ENCODE results near the gene GET3.
A peak's percentile ranks its signal among the peaks of the same experiment; 100 is the strongest.
"Not testable (repeated sequence)": the region's sequence is repeated elsewhere in the genome, so short reads cannot be mapped to it uniquely, and the experiment has no call there.

GET3 gene

GRCh38 chr19:12736995-12737834 lies at the start of gene GET3:
Gene GET3 (plus strand): TSS chr19:12737497. CDS start chr19:12737506, 9 bp downstream.
- DNase-seq, result peak; percentile 99

GRCh38 chr19:12689012-12689411 lies 48.3 kb upstream of the GET3 start:
- DNase-seq, result no peak

GRCh38 chr19:12689581-12690216 lies 47.6 kb upstream of the GET3 start:
- DNase-seq, result no peak

- no peak for DNase-seq
Observed at GRCh38 chr19:12692960-12693359, 44.3 kb upstream of the GET3 start.

GRCh38 chr19:12694641-12695040 lies 42.7 kb upstream of the GET3 start:
- DNase-seq, result no peak

GRCh38 chr19:12695096-12695495 lies 42.2 kb upstream of the GET3 start:
- DNase-seq, result no peak

- DNase-seq, result no peak
Observed at GRCh38 chr19:12695514-12695913, 41.8 kb upstream of the GET3 start.

GRCh38 chr19:12695997-12696365 lies 41.3 kb upstream of the GET3 start:
- DNase-seq, result no peak

GRCh38 chr19:12696366-12697335 lies 40.6 kb upstream of the GET3 start, which contains the start of gene FBXW9:
Gene FBXW9 (minus strand): TSS chr19:12696631. CDS start chr19:12696581, 50 bp downstream.
- peak; percentile 65 for DNase-seq

GRCh38 chr19:12697425-12697824 lies 39.9 kb upstream of the GET3 start:
- not testable (repeated sequence) for DNase-seq

GRCh38 chr19:12698138-12698537 lies 39.2 kb upstream of the GET3 start:
- no peak for DNase-seq

GRCh38 chr19:12701596-12702282 lies 35.6 kb upstream of the GET3 start:
- DNase-seq, result no peak

GRCh38 chr19:12703046-12703445 lies 34.3 kb upstream of the GET3 start:
- DNase-seq, result no peak

GRCh38 chr19:12705169-12705568 lies 32.1 kb upstream of the GET3 start:
- no peak for DNase-seq

GRCh38 chr19:12705654-12706331 lies 31.5 kb upstream of the GET3 start:
- DNase-seq, result no peak

GRCh38 chr19:12706332-12706718 lies 31.0 kb upstream of the GET3 start:
- DNase-seq, result no peak

GRCh38 chr19:12708641-12709040 lies 28.7 kb upstream of the GET3 start:
- DNase-seq, result no peak

GRCh38 chr19:12711187-12711586 lies 26.1 kb upstream of the GET3 start:
- DNase-seq, result no peak

- not testable (repeated sequence) for DNase-seq
Observed at GRCh38 chr19:12712077-12712476, 25.2 kb upstream of the GET3 start.

GRCh38 chr19:12713304-12713703 lies 24.0 kb upstream of the GET3 start:
- DNase-seq, result not testable (repeated sequence)

- DNase-seq, result no peak
Observed at GRCh38 chr19:12715102-12715501, 22.2 kb upstream of the GET3 start.

GRCh38 chr19:12715929-12716328 lies 21.4 kb upstream of the GET3 start:
- no peak for DNase-seq

Data from NCI-H510A (cell line).